ENCODE results near the gene RBM24. TPM values are rescaled to one million over a fixed set of nuclear protein-coding genes. Genes with fewer than 3 reads are reported as not detected.

Gene RBM24
- 5.2 TPM for polyA plus RNA-seq (2013, experiment 1 of 2; ENCODE audit: insufficient read length)
- polyA plus RNA-seq (2013, experiment 2 of 2; ENCODE audit: insufficient read length), result 13.0 TPM

DNA sequence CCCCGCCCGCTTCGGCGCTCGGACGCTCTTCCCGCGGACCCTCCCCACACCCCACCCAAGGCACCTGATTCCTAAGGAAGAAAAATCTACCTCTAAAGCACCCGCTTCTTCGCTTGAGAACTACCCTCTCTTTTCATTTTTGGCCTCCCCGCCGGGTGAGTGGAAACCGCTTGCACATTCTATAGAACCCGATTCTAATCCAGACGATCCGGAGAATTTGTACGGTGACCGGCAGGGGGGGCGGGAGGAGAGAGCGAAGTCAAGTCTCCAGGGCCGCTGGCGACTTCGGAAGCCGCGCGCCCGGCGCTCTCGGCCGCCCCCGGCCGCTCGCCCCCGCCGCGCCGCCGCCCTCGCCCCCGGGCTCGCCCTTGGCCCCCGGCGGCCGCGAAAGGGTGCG is at the start of gene RBM24:
Gene RBM24 (plus strand): TSS at position 262 of the 397 bp plus-strand sequence. CDS start 221 bp downstream, outside the sequence.
- DNase-seq, result peak; percentile 86

DNA sequence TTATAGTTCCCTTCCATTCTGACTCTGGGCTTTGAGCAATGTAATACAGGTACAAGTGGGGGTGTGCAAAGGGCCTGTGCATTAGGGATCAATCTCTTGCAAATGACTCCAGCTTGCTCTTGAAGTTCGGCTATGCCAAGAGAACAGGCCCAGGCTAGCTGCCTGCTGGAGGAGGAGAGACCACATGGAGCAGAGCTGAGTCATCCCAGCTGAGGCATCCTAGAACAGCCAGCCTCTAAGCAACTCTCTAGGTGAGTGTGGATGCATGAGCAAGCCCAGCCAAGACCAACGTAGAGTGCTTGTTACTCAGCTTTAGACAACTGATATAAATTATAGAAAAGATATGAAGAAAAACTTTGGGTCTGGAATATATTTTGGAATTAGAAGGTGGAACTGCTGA is 47.6 kb upstream of the RBM24 start:
- no peak for DNase-seq

- DNase-seq, result no peak
Observed at GRCh38 chr6:17237246-17237645, 43.9 kb upstream of the RBM24 start.

DNA sequence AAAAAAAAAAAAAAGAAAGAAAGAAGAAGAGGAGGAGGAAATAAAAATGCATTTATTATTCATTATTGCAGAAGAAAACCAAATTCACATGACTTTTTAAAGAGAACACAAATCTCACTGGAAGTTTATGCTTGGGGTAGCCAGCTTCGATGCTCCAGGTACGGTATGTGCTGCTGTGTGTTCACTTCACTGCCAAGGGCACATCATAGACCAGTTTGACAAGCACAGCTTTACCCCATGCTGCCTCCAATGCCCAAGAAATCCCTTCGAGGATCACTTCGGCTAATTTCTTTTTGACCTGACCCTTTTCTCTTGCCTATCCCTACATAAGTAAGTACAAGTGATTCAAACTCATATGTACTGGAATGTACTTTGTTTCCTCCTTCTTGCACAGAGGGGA is 41.9 kb upstream of the RBM24 start:
- no peak for DNase-seq

DNA sequence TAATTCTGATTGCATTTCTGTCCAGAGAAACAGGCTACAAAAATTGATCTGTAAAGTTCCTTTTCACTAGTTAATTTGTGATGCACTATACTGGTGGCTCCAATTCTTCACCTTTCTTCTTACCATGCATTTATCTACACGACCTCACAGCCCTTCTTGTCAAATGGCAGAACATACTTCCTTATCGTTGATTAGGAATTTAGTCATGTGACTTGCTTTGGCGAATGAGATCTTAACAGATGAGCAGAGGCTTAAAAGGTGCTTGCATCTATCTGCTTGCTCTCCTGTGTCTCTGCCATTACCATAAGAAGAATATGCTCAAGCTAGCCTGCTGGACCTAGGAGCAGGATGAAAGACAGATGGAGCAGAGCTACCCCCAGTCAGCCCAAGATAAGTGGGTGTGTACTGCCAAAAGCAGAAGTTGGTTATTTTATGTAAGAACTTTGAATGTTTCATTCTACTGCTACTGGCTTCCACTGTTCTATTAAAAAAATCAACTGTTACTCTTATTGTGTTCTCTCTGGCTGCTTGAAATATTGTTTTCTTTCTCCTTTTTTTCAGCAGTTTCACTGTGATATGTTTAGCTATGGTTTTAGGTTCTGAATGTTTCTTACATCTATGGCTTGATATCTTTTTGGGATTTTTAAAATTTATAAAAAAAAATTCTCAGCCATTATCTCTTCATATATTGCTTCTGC is 40.2 kb upstream of the RBM24 start:
- DNase-seq, result no peak

DNA sequence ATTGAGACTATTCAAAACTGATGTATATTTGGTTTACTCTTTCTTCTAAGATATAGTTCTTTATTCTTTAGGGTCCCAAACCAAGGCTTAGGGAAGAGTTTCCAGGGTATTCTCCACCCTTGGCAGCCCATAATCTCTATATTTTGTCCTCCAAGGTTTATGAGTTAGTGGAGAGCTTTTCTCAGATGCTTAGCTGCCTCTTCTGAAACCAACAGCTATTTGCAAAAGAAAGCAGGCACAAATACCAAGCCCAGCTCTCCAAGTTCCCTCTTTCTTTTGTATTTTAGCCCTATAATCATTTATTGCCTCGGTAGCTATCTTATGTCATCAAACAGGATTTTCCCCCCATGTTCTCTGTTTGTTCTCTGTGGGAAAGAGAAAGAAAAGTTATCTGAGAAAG is 39.1 kb upstream of the RBM24 start:
- no peak for DNase-seq

DNA sequence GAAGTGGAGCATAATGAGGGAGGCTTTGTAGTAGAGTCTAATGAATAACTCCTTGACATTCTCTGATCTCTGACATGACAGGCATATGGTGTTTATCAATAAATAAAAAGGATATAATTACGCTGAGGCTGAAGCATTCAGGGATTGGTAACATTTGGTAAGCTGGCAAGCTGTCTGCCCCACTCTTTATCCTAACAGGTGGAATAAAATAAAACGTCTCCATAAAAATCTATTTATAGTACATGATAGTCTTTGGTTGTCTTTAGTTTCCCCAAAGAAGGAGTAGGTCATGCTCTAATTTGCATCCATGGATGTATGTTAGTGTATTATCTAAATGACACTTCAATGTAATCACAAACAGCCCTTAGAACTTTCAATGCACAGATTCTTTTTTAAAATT is 30.9 kb upstream of the RBM24 start:
- no peak for DNase-seq

GRCh38 chr6:17251953-17252352 is 29.2 kb upstream of the RBM24 start:
- no peak for DNase-seq

DNA sequence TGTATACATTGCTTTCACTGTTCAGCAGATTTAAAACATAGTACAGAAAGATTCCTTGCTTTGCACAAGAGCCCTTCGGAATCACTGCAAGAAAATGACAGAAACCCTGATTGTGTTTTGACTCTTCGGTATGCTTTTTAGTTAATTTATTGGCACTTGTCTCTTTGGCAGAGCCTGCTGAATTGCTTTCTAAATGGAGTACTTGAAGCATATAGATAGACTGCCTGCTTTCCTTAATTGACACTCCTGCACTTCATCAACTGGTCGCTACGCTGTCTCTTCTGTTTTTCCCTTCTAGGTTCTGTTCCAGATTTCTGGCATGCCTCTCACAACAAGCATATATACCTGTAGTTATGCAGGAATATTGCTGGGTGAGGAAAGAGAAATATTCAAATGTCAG is 22.4 kb upstream of the RBM24 start:
- no peak for DNase-seq

- no peak for DNase-seq
Observed at GRCh38 chr6:17265570-17265969, 15.6 kb upstream of the RBM24 start.

DNA sequence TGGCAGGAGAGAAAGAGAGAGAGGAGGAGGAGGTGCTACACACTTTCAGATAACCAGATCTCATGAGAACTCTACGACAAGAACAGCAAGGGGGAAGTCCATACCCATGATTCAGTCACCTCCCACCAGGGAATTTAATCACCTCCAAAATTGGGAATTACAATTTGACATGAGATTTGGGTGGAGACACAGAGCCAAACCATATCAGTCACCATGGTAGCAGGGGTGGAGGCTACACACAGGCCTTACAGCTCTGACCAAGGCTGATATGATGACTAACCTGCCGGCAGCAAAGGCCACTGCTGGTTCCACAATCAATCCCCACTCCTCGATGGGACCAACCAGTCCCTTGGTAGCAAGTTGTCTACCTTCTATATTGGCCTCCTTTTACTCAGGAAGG is 13.6 kb upstream of the RBM24 start:
- DNase-seq, result peak; percentile 24

- peak; percentile 19 for DNase-seq
Observed at GRCh38 chr6:17268114-17268513, 13.0 kb upstream of the RBM24 start.

DNA sequence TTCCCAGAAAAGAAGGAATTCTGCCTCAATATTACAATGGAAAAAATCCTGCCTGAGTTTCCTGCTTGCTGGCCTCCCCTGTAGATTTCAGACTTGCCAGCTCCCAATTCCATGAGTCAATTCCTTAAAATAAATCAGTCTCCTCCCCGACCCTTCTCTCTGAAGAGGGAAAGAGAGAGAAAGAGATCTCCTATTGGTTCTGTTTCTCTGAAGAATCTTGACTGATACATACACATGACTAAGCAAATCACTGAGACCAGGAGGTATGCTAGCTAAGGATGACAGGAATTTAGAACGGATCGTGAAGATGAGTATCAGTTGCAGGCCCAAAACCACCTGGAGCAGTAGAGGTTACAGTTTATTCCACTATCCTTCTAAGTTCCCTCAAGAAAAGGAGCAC is 11.3 kb upstream of the RBM24 start:
- peak; percentile 83 for DNase-seq

- no peak for DNase-seq
Observed at GRCh38 chr6:17271628-17272027, 9.5 kb upstream of the RBM24 start.

DNA sequence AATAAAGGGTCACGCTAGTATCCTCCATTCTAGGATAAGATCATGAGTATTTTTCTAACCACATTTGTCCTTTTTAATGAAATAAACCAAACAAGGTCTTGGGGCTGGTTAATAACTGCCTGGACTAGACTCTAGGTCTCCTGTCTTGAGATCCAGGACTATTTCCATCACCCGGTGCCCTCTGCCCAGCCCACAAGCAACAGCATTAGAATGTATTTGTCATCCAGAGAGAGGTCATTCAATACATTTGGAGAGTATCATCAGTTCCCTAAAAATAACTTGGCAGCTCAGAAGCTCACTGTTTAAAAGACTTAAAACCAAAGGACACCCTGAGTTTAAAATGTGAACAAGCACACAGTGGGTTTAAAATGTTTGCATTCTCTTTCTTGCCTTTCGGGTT is 4.4 kb upstream of the RBM24 start:
- DNase-seq, result no peak

GRCh38 chr6:17277256-17277655 is 3.9 kb upstream of the RBM24 start:
- DNase-seq, result no peak

DNA sequence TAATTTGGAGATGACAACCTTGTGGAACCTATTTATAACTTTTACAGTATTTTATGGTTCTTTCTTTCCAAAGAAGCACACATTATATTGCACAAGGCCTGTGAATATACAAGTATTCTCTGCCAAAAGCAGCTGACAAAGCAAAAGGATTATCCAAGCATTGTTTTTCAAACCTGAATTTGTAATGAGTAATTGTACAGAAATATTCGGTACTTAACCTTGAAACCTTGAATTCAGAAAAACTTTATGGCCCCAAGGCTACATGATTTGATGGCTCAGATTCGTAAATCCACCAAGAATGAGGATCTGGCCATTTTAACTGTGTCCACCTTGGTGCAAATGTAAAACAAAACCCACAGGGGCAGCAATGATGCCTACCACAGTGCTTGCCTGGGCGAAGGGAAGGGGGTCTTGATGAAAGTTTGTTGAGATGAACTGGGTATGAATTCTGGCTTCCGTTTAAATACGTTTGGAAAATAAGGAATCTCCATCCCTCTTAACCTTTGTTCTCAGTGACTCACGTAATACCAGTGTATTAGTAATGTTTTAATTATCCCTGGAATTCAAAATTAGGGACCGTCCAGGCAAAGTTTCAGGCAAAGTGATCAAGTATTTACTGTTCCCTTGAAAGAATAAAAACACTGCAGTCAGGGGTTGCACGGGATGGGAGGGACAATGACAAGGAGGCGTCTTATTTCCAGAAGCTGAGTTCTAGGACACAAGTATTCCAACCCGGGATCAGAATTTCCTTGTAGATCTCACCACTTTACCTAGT is 2.7 kb upstream of the RBM24 start:
- peak; percentile 75 for DNase-seq

GRCh38 chr6:17280138-17280537 is 1.0 kb upstream of the RBM24 start:
- DNase-seq, result no peak

DNA sequence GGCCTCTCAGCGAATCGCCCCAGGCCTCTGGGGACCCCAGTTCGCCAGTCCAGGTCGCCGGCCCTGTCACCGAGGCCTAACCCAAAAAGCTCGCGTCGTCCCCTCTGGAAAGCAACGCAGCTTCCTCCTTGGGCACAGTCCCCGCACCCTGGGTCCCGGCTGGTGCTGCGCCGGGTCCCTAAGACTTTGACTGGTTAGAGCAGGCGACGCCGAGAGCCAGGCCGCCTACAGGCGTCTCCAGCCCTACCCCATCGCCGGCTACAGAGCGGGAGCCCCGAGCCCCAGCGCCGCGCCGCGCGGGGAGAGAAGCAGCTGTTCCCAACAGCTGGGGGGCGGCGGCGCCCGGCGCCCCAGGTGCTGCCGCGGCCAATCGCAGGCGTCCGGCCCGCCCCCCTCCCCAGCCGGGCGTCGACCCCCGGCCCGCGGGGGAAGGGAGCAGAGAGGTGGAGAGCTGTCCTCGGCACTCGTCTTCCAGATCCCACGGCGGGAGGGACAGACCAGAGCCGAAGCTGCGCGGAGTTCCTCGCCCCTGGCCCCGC is 540 bp upstream of the RBM24 start:
- peak; percentile 50 for DNase-seq

- DNase-seq, result peak; percentile 37
Observed at GRCh38 chr6:17281497-17282481, 628 bp downstream of the RBM24 start.

- no peak for DNase-seq
Observed at GRCh38 chr6:17283074-17283473, 1.9 kb downstream of the RBM24 start.

DNA sequence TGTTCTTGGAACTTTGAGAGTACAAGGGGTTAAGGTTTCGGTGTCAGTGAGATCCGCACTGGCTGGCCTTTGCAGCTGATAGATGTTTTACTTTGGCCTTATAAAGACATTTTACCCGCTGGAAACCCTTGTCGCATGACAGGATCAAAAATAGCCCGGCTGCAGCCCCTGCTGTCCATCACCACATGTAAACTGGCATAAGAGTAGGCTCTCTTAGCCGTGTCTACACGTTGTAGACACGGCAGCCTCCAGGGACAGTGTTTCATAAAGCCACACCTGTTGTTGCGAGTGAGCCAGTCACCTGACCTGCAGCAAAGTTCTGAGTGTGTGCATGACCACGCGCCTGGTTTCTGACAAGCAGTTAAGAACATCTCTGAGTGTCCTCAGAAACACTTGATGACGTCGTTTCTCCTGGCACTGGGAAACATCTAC is 8.5 kb downstream of the RBM24 start:
- no peak for DNase-seq
